NB4 (cell line): ENCODE measurements around the gene CNTFR.

Experiments used
- CTCF ChIP-seq: IDR thresholded peaks from one replicate; pipeline ENCODE4 v1.5.1; 2012; ENCODE audit warnings: low read depth, low read length
- MAX ChIP-seq: IDR thresholded peaks from 2 replicates; pipeline ENCODE4 v1.6.1; 2011; ENCODE audit warnings: low read depth, low read length
- MYC ChIP-seq: IDR thresholded peaks from 2 replicates; pipeline ENCODE4 v1.6.1; 2011; ENCODE audit warnings: low read depth, low read length
- POLR2A ChIP-seq: IDR thresholded peaks from 2 replicates; pipeline ENCODE4 v1.6.1; 2011; ENCODE audit warnings: mild to moderate bottlenecking; ENCODE audit not compliant: insufficient read length; ENCODE audit errors: extremely low read depth

GRCh38 chr9:34588671-34589635, 571 bp downstream of the CNTFR start:
- TF ChIP-seq POLR2A (no peak), CTCF (no peak), MAX (no peak), MYC (no peak)
